Hematopoietic multipotent progenitor cell treated with erythropoietin and hydrocortisone succinate and interleukin-3 and kit ligand, for 6 days (in vitro differentiated cells): ENCODE results near the gene KRT83.
"Not testable (repeated sequence)": the region's sequence is repeated elsewhere in the genome, so short reads cannot be mapped to it uniquely, and the experiment has no call there.

Experiments used
- DNase-seq: peaks from one replicate; pipeline ENCODE4 v3.0.0-alpha.2; 2015

The KRT83 gene

GRCh38 chr12:52307836-52308805, 13.1 kb downstream of the KRT83 start:
- DNase-seq: peak; percentile 62

GRCh38 chr12:52306731-52307130, 14.5 kb downstream of the KRT83 start:
- DNase-seq: no peak

GRCh38 chr12:52305921-52306705, 15.1 kb downstream of the KRT83 start:
- no peak for DNase-seq

GRCh38 chr12:52304941-52305411, 16.2 kb downstream of the KRT83 start:
- DNase-seq: peak; percentile 52

GRCh38 chr12:52302242-52302914, 18.8 kb downstream of the KRT83 start:
- not testable (repeated sequence) for DNase-seq

GRCh38 chr12:52301721-52302120, 19.5 kb downstream of the KRT83 start:
- DNase-seq: not testable (repeated sequence)

GRCh38 chr12:52300796-52301691, 20.2 kb downstream of the KRT83 start:
- DNase-seq: no peak

GRCh38 chr12:52298677-52299190, 22.5 kb downstream of the KRT83 start:
- no peak for DNase-seq

GRCh38 chr12:52296572-52297215, 24.5 kb downstream of the KRT83 start:
- no peak for DNase-seq

GRCh38 chr12:52295663-52296062, 25.5 kb downstream of the KRT83 start:
- DNase-seq: peak; percentile 63

GRCh38 chr12:52294803-52295202, 26.4 kb downstream of the KRT83 start:
- DNase-seq: no peak

GRCh38 chr12:52293926-52294325, 27.3 kb downstream of the KRT83 start:
- DNase-seq: no peak

- no peak for DNase-seq
These were observed 29.8 kb downstream of the KRT83 start, which contains the start of gene KRT81 for GRCh38 chr12:52291267-52291935. Gene KRT81, minus strand, starts transcription at chr12:52291534. Its CDS starts 69 bp downstream, at chr12:52291465.

GRCh38 chr12:52290483-52291134, 30.6 kb downstream of the KRT83 start:
- not testable (repeated sequence) for DNase-seq

GRCh38 chr12:52287816-52288805, 33.1 kb downstream of the KRT83 start:
- peak; percentile 15 for DNase-seq

GRCh38 chr12:52286857-52287785, 34.1 kb downstream of the KRT83 start:
- not testable (repeated sequence) for DNase-seq

- no peak for DNase-seq
These were observed 35.2 kb downstream of the KRT83 start for GRCh38 chr12:52285851-52286530.
